ENCODE results near the gene MYO1B. TPM values are rescaled to one million over a fixed set of nuclear protein-coding genes. Genes with fewer than 3 reads are reported as not detected.

MYO1B gene
- total RNA-seq, 2 donors from 2014 or later = 0.23 to 0.52 TPM

Other genes with a start within 250 kb of the MYO1B start
- 10 to 100 TPM; 80.7 to 86.4 TPM for gene STAT1, start 231.2 kb upstream of the MYO1B start, total RNA-seq
- gene STAT4, start 94.4 kb upstream of the MYO1B start, total RNA-seq = 100 to 1,000 TPM; 117 to 128 TPM